A673 (cell line): ENCODE measurements around the gene GNG7.

Experiments used
- CTCF ChIP-seq: fragments of 300-800, 200-600 bp; sonication (generic); conservative IDR thresholded peaks from 2 replicates; pipeline ENCODE4 v1.5.1; 2017; ENCODE audit warnings: low read depth, mild to moderate bottlenecking, antibody characterized with exemption, low read length, moderate library complexity, mixed read lengths
- EZH2 ChIP-seq: fragments of 200-600 bp; sonication (generic); IDR thresholded peaks from 2 replicates; pipeline ENCODE4 v1.6.1; 2017; ENCODE audit warnings: borderline replicate concordance, low read depth, mild to moderate bottlenecking, mixed read lengths, antibody characterized with exemption, low read length; ENCODE audit not compliant: poor library complexity, severe bottlenecking

GRCh38 chr19:2734589-2735288 lies 32.2 kb upstream of the GNG7 start:
- TF ChIP-seq CTCF: no peak
- TF ChIP-seq EZH2: no peak
